ENCODE measurements around the gene RAB5A.
"Not testable (repeated sequence)": the region's sequence is repeated elsewhere in the genome, so short reads cannot be mapped to it uniquely, and the experiment has no call there.

- TF ChIP-seq, protein P1, sequence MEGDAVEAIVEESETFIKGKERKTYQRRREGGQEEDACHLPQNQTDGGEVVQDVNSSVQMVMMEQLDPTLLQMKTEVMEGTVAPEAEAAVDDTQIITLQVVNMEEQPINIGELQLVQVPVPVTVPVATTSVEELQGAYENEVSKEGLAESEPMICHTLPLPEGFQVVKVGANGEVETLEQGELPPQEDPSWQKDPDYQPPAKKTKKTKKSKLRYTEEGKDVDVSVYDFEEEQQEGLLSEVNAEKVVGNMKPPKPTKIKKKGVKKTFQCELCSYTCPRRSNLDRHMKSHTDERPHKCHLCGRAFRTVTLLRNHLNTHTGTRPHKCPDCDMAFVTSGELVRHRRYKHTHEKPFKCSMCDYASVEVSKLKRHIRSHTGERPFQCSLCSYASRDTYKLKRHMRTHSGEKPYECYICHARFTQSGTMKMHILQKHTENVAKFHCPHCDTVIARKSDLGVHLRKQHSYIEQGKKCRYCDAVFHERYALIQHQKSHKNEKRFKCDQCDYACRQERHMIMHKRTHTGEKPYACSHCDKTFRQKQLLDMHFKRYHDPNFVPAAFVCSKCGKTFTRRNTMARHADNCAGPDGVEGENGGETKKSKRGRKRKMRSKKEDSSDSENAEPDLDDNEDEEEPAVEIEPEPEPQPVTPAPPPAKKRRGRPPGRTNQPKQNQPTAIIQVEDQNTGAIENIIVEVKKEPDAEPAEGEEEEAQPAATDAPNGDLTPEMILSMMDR (IDR thresholded peaks at IDR 0.05) = not testable (repeated sequence)
- not testable (repeated sequence) for TF ChIP-seq POLR2AphosphoS5 (IDR thresholded peaks at IDR 0.05; ENCODE audit: low read depth, low read length); MEF2A (IDR thresholded peaks at IDR 0.05; ENCODE audit: borderline replicate concordance, low read depth)
These were observed 10.5 kb downstream of the RAB5A start for GRCh38 chr3:19957354-19957753.

Measured in SK-N-SH (cell line).